Germinal center (tissue), 1 donor: ENCODE data around the gene PTGFRN.

Experiments
- DNase-seq: peaks from one replicate; pipeline ENCODE4 v3.0.0; 2012; ENCODE audit warnings: mixed read lengths, low spot score

Gene PTGFRN

DNA sequence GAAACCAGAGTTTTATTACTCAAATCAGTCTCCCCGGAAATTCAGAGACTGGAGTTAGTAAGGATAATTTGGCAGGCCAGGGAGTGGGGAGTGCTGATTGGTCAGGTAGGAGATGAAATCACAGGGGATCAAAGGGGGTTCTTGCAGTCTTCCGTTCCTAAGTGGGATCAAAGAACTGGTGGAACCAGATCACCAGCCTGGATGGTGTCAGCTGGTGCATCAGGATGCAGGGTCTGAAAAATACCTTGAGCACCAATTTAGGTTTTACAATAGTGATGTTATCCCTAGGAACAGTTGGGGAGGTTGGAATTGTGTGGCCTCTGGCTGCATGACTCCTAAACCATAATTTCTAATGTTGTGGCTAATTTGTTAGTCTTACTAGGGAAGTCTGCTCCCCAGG lies 90.4 kb downstream of the PTGFRN start:
- no peak for DNase-seq

DNA sequence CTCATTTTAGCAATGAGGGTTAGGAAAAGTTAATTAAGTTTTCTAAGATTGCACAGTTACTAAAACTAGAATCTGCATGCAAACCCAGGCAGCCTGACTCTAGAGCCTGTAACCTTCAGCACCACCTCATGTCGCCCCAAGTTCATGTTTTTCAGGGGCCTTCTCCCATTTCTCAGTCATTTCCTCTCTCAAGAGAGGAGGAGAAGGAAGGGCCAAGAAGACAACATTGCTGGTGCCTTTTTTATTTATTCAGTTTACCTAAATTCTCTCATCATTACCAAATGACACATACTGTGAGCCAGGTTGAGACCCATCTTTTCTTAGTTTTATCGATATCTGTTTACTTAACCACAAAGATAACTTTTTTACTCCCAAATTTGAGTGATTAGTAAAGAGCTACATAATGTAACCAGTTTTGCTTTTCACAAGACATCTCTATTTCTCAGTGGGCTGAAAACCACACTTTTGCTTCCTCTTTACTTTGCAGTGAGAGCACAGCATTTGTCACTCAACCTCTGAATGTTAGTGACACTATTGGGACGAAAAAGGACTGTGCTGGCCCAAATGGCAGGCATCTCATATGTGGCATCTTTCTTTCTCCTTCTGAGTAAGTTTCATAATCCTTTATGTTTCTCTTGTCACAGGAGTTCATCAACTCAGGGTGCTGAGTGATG lies 91.7 kb downstream of the PTGFRN start, which contains the start of gene CD101:
Gene CD101, plus strand, starts transcription at position 507 of the 674 bp plus-strand sequence. Its CDS starts 58 bp downstream, at position 565.
- DNase-seq: no peak

DNA sequence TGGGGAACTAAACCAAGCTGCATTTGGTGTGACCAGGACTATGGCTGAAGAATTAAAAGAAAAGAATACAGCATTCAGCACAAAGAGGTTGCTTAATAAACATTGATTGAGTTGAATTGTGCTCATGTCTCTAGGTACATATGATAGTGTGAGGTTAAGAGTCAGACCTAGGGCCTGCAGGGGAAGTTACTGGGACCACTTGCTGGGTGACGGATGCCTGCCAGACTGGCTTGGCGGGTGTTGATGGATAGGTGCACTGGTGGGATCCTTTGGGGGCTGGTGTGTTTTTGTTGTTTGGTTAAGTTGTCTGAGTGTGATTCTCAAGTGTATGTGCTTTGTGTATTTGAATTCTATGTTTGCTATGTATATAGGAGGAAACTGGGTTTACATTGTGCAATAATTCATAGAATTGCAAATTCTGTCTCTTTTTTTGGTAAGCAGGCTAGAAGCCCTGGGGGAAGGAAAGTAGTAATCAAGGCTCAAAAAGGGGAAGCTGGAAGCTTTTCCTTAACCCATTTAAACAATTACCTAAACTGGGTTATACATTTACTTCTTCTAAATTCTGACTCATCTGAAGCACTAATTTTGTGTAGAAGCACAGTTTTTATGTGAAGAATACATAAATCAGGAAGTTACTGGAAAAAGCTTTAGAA lies 93.6 kb downstream of the PTGFRN start:
- DNase-seq: no peak

DNA sequence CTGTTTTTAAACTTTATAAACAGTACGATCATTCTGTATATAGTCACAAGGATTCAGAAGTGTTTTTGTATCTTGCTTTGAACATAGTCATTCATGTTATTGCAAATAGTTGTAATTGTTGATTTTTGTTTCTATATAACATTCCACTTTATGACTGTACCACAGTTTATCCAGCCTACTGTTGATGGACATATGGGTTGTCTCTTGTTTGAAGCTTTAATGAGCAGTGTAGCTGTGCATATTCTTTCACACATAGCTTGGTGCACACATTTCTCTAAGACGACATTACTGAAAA lies 98.0 kb downstream of the PTGFRN start:
- DNase-seq: no peak

DNA sequence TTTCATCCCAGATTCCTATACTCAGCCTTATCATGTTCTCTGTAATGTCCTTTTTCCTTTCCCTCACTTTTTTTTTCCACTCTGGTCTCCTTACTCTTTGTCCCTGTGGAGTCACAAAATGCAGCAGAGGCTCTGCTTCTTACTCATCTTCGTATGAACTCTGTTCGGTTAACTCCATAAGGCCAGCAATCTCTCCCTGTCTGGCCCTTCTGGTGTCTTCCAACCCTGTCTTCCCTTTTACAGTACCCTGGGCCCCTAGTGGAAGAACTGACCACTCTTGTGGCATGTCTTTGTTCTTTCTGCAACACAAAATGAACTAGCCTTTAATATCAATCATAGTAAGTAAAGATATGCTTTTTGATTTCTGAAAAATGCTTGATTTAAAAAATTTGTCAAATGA lies 98.9 kb downstream of the PTGFRN start:
- DNase-seq: no peak

DNA sequence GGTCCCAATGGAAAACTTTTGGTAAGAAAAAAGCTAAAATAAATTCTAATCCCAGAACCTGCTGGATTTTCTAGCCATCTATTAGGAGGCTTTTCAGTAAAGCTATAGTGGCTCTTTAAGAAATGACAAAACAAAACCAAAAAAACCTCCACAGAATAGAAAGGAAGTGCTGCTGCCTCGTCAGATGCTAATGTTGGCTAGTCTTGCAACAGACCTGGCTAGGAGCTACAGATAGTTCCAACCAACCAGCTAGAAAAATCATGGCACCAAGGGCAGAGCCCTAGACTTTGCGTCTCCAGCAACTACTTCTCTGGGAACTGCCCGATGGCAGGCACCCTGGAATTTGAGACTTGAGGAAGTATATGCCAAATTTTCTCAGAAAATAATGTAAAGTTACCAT lies 99.4 kb downstream of the PTGFRN start:
- DNase-seq: no peak

DNA sequence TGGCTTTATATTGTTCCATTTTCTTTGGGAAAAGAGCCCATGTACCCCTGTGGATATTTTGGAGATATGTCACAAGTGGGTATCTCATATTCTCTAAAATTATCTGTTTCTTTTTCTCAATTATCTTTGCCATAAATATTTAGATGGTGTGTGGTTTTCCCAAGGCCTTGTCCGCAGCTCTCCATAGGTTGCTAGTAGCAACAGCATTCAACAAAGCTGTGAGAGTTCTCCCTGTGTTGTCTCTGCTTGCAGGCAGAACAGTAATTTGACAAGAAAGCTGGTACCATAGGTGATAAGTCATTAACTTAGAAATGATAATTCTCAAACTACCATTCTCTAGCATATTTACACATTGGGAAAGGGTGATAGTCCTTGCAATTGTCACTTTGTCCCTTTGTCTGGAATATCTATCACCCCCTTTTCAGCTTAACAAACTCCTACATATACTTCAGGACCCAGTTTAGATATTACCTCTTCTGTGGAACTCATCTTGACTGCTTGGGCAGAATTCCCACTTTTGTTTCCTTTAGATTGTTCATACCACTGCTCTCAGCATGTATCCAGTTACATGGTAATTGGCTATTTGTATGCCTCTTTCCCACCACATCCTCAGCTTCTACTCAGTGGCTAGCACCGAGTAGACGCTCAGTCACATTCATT lies 100.7 kb downstream of the PTGFRN start:
- no peak for DNase-seq

DNA sequence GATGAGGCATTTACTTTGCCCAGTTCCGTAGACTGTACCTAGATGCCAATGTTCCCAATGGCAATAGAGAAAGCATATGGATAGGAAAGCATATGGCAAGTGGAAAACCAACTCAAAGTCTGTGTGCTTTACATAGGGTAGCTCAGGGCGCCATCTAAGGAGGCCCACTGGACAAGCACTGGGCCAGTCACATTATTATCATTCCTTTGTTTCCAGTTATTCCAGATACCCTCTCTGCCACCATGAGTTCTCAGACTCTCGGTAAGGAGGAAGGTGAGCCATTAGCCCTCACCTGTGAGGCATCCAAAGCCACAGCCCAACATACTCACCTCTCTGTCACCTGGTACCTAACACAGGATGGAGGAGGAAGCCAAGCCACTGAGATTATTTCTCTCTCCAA lies 101.6 kb downstream of the PTGFRN start:
- DNase-seq: no peak

DNA sequence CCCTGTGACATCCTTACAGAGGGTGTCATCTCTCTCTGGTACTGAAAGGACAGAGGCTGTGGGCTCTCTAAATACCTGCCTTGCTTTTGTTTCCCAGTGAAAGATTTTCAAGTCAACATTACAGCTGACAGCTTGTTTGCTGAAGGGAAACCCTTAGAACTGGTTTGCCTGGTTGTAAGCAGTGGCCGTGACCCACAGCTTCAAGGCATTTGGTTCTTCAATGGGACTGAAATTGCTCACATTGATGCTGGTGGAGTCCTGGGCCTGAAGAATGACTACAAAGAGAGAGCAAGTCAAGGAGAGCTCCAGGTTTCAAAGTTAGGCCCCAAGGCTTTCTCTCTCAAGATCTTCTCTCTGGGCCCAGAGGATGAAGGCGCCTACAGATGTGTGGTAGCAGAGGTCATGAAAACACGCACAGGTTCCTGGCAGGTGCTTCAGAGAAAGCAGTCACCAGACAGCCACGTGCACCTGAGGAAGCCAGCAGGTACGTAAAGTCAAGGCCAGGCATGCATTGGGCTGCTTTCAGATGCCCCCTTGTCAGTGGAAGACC lies 103.7 kb downstream of the PTGFRN start:
- no peak for DNase-seq

DNA sequence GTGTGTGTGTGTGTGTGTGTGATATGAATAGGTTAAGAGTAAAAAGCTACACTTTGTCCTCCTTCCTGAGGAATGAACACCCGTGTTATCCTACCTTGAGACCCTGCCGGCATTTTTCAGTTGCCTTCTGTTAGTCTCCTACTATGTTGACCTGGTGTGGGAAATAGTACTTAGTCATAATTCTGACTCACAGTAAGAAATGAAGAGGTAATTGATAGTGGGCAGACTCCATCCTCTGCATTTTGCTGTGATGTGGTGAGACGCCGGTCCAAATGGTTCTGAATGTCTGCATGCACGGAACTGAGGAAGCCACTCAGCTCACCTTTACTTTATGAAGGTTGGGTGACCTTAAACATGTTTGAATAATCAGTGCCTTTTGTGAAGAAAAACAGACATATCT lies 104.5 kb downstream of the PTGFRN start:
- DNase-seq: no peak

DNA sequence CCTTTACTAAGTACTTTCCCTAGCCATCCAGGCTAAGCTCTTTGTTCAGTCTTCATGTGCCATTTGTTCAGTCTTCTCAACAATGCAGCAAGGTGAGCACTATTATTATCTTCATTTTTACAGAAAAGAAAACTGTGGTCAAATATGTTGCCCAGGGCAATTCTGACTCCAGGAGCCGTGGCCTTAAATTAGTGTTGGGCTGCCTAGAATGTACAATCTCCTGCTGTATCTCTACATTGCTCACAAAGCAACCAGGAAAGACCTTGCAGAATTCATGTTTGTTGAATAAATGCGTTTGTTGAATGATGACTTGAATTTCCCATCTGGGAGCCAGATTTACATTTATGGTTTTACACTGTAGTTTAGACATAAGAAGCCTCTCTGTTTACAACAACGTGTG lies 106.0 kb downstream of the PTGFRN start:
- no peak for DNase-seq

DNA sequence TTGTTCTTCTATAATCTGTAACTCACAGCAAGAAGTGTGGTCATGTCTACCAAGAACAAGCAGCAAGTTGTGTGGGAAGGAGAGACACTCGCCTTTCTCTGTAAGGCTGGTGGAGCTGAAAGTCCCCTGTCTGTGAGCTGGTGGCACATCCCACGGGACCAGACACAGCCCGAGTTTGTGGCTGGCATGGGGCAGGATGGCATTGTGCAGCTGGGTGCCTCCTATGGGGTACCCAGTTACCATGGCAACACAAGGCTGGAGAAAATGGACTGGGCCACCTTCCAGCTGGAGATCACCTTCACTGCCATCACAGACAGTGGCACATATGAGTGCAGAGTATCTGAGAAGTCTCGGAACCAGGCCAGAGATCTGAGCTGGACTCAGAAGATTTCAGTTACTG lies 107.3 kb downstream of the PTGFRN start:
- no peak for DNase-seq

DNA sequence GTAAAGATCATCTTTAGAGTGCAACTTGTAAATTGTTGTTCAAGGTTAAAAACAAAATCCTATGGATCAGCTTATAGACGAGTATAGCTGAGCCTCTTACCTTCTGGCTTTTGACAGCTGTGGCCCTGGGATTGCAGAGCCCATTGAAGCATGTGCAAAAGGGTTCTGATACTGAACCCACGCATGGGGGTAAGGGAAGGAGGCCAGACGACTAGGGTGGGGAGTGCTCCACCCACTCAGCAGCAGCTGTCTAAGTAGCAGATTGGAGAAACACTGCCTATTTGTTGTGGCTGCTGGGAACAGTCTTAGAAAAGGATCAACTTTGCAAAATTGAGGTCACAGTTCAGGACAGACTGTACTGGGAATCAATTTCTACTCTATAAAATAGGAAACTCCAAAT lies 107.9 kb downstream of the PTGFRN start:
- no peak for DNase-seq

DNA sequence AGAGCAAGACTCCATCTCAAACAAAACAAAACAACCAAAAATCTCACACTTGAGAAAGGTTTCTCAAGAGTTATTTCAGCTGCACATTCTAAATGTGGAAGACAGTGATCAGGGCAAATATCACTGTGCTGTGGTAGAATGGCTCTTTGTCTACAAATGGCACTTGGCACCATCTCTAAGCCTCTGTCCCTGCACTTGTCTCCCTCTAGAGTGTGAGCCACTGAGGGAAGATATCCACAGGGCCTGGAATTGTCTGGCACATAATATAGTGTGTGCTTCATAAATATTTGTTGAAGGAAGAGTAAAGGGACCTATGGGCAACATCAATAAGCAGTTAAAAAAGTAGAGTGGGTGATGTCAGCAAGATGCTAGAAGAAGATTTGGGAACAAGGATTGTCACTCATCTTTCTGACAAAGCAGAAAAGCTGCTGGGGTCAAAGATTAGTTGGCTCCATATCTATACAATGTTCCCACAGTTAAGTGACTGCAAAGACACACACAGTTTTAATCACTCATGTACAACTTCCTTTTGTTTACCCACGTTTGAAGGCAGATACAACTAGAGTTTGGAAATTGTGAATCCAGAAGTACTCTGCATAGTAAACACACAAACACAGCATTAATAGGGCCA lies 110.9 kb downstream of the PTGFRN start:
- DNase-seq: no peak

DNA sequence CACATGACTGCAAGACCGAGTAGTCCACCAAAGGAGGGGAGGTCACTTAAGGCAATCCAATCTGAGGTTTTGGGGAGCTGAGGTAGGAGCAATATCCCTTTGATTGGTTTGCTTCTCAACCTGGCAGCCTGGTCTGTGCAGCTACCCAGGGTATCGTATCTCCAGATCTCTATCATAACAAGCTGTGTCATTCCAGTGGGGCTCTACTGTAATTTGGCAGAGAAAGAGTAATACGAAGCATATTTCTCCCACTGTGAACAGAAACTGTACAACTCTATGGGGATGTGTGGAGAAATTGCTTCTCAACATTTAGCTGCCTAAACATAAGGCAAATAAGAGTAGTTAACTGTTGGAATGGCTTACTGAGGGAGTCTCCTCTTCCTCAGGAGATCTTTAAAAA lies 112.4 kb downstream of the PTGFRN start:
- no peak for DNase-seq

DNA sequence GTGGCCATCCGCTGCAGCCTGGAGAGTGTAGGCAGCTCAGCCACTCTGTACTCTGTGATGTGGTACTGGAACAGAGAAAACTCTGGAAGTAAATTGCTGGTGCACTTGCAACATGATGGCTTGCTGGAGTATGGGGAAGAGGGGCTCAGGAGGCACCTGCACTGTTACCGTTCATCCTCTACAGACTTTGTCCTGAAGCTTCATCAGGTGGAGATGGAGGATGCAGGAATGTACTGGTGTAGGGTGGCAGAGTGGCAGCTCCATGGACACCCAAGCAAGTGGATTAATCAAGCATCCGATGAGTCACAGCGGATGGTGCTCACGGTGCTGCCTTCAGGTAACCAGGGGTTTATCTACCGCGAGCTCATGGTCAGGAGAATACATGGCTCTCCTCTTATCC lies 115.9 kb downstream of the PTGFRN start:
- no peak for DNase-seq

DNA sequence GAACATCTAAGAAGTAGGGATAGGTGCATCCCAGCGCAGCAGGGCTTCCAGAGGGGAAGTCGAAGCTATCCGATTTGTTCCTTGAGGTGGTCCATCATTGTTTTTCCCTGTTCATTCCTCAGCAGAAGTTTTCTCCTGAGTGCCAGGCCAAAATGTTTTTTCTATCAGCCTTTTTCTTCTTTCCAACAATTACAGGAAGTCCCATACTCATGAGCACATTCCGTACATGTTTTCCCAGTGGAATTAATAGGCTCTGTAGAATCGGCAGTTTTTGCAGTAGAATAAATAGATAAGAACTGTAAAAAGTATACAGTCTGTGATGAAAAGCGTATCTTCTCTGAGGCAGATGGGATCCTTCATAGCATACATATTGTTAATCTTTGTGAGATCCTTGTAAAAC lies 116.6 kb downstream of the PTGFRN start:
- DNase-seq: no peak

DNA sequence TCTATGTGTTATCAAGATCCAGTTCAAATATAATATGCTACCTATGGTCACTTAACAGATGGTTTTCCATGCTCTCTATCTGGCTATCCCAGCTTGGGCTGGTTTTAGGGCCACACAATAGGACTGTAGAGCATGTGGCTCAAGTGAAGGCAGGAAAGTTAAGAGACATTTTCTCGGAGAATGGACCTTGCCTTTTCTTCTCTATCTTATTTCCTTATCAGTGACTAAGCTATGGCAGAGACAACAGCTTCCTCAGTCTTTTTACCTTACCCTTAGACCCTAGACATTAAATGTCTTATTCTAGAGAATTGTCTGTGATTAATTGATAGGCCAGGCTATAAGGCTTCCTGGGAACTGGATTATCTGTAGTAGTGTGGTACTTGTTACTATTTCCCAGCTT lies 120.0 kb downstream of the PTGFRN start:
- no peak for DNase-seq

DNA sequence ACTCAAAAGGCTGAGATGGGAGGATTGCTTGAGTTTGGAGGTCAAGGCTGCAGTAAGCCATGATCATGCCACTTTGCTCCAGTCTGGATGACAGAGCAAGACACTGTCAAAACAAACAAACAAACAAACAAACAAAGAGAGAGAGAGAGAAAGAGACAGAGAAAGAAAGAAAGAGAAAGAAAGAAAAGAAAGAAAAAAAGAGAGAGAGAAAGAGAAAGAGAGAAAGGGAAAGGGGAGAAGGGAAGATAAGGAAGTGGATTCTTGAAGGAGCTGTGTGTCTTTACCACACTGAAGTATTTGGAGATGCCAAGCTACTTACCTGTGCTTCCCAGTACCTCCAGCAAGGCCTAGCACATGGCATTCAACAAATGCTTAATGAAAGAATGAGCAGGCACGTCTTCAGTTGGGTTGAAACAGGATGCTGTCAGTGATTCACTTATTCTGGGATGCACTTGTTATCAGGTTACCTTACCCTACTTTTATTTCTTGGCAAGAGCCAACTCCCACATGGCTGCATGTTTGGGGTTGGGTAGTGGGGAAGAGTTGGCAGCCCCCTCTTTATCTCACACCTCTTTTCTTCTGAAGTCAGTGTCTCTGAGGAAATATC lies 120.7 kb downstream of the PTGFRN start:
- no peak for DNase-seq

DNA sequence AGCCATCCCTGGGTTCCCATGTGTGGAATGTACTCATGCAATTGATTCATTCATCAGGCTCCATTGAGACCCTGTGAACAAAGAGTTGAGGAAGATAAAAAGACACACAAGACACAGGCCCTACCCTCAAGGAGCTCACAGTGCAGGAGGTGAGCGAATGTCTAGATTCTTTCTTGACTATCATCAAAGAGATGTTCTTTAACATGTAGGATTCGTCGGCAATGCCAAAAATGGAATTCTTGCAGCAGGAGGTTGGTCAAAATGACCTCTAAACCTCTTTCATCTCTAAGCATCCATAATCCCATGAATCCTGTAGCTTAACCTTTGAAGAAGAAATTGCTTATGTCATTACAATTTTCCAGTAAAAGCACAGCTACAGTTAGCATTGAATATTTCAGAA lies 122.5 kb downstream of the PTGFRN start:
- no peak for DNase-seq

DNA sequence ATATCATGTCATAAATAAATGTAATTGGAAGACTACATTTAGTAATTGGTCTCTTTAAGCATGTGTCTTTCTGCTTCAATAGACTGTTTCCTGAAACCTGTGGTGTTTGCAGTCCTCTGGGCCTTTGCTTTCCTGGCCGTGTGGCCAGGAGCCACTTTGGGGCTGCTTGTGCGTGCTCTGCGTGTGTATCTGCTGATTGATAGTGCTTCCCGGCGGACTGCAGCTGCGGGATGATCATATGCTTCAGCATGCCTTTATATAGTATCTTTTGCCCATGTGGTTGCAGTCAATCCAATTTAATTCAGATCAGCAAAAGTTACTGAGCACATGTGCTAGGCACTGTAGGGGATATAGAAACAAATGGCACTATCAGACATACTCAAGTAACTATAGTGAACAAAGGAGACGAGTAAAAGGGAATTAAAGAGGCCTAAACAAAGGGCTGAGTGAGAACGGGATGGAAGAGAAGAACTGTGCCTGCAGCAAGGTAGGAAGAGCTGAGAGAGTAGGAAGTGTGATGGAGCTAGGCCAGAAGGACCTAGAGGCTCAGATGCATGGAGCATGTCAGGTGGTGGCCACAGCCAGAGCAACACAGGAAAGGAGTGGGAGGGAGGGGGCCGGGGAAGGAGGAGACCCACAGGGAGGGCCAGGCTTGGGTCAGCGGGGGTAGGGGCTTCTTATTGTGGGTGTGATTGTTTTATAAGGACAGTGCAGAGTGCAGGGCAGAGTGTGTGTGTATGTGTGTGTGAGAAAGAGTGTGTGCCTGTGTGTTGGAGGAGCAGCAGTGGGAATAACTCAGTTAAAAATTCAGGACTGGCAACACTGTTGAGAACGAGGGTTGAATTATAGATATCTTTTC lies 123.2 kb downstream of the PTGFRN start:
- DNase-seq: no peak

DNA sequence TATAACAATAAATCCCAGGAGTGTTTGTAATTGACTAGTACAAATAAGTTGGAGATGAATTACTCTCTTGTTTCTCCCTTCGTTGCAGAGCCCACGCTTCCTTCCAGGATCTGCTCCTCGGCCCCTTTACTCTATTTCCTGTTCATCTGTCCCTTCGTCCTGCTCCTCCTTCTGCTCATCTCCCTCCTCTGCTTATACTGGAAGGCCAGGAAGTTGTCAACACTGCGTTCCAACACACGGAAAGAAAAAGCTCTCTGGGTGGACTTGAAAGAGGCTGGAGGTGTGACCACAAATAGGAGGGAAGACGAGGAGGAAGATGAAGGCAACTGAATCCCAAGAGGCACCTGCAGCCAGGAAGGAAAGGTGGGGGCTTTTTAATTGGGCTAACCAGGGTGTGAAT lies 124.1 kb downstream of the PTGFRN start:
- no peak for DNase-seq
